GM12872 (cell line): Measurements from ENCODE around the gene ZNF787.

Experiments
- CTCF ChIP-seq: IDR thresholded peaks from 3 replicates; pipeline ENCODE4 v1.5.1; 2011; ENCODE audit warnings: low read depth, mild to moderate bottlenecking, low read length, moderate library complexity; ENCODE audit not compliant: insufficient read depth

Gene ZNF787

GRCh38 chr19:56101746-56102535 lies 19.2 kb downstream of the ZNF787 start:
- no peak for TF ChIP-seq CTCF

DNA sequence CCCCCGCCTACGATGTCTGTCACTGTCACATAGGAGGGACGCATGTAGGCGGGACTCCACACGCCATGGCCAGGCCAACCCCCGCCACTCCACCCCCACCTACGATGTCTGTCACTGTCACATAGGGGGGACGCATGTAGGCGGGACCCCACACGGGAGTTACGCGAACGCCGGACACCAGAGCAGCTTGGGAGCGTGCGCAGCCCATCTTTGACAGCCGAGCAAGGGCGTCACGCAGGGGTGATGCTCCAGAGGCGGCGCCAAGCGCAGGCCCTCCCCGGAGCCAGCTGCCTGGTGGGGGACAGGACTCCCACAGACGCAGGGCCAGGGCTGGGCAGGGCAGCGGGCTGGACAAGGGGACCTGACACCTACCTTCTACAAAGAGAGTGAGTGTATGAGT lies 20.0 kb downstream of the ZNF787 start:
- no peak for TF ChIP-seq CTCF

- no peak for TF ChIP-seq CTCF
These were observed 21.2 kb downstream of the ZNF787 start for GRCh38 chr19:56099638-56100539.

- TF ChIP-seq CTCF = no peak
These were observed 22.1 kb downstream of the ZNF787 start for GRCh38 chr19:56098731-56099568.

- TF ChIP-seq CTCF = no peak
These were observed 23.3 kb downstream of the ZNF787 start for GRCh38 chr19:56097776-56098175.

DNA sequence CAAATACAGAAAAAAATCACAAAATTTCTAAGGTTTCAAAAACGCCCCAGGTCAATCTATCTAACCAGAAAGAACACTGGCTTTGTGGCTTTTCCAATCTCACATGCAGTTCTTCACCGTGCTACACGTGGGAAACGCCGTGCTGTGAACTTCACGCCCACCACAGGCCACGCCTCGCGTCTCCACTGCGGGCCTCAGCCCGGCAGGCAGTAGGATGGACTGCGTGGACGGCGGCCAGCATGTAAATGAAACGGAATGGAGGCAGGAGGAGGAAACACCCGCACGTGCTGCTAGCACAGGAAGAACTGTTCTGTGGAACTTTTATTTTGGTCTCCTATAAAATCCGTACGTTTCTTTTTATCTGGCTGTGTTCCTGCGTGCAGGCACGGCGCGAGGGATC lies 23.8 kb downstream of the ZNF787 start:
- TF ChIP-seq CTCF = no peak

GRCh38 chr19:56096665-56097064 lies 24.4 kb downstream of the ZNF787 start:
- TF ChIP-seq CTCF = no peak
